Measurements from ENCODE around the gene GDF3.

Gene GDF3

GRCh38 chr12:7694556-7695236 lies 879 bp downstream of the GDF3 start (continued):
- TF ChIP-seq PRDM2 (tag by site-specific recombination; IDR thresholded peaks at IDR 0.05; ENCODE audit: borderline replicate concordance) (no peak), ZFP37 (tag by site-specific recombination; IDR thresholded peaks at IDR 0.05) (no peak), PRDM1 (tag by site-specific recombination; IDR thresholded peaks at IDR 0.05) (no peak), ZNF529 (tag by site-specific recombination; IDR thresholded peaks at IDR 0.05; ENCODE audit: insufficient replicate concordance) (no peak), ZNF677 (tag by site-specific recombination; IDR thresholded peaks at IDR 0.05) (no peak), CTCF (tag by site-specific recombination; IDR thresholded peaks at IDR 0.05) (no peak), ZNF18 (tag by site-specific recombination; IDR thresholded peaks at IDR 0.05) (no peak)

GRCh38 chr12:7693793-7694192 lies 1.8 kb downstream of the GDF3 start:
- Histone ChIP-seq H3K27ac (ENCODE audit: extremely low read depth, low read depth, low read length) (no peak overlapping the region), H3K36me3 (ENCODE audit: control insufficient read depth in 2 of 2, insufficient read depth in 1 of 2, low read length in 2 of 2) (no peaks in the 10 kb centered on the region)

More at GRCh38 chr12:7693793-7694192, 1.8 kb downstream of the GDF3 start:
- no peaks in the 10 kb centered on the region for H3K9me3 ChIP-seq (ENCODE audit: control insufficient read depth, insufficient read depth, low read depth, low read length)
- no peak overlapping the region for H3K4me3 ChIP-seq (ENCODE audit: low read depth, low read length)
- peaks cover 5% of the 10 kb centered on the region for H3K4me1 ChIP-seq (ENCODE audit: control insufficient read depth, insufficient read depth, low read length)
- TF ChIP-seq ZNF274 (IDR thresholded peaks at IDR 0.05; ENCODE audit: low read length) (no peak), ZNF274 (tag by site-specific recombination; IDR thresholded peaks at IDR 0.05; ENCODE audit: borderline replicate concordance) (no peak), REST (tag by site-specific recombination; IDR thresholded peaks at IDR 0.05) (no peak), SALL2 (tag by site-specific recombination; IDR thresholded peaks at IDR 0.05; ENCODE audit: borderline replicate concordance) (no peak), ZBTB21 (tag by site-specific recombination; IDR thresholded peaks at IDR 0.05) (no peak), OSR2 (tag by site-specific recombination; IDR thresholded peaks at IDR 0.05) (no peak)
- POLR2A ChIA-PET: no interaction called here
- CTCF ChIA-PET: interaction anchor here (1.3 kb wide), 1 partner anchor 107 kb away, joined by 3 read pairs; no protein-coding TSS in a partner anchor

Measured in HEK293 (cell line).